OCI-LY3 (cell line): Measurements from ENCODE around the gene PCBP3.

Experiments
- H2AFZ ChIP-seq: fragments of 200-600, 300-600 bp; shearing (Covaris generic); 2 replicates; pipeline ENCODE4 v1.6.0; 2014; ENCODE audit warnings: antibody characterized with exemption, low read depth, low read length
- H3K27ac ChIP-seq: fragments of 200-600, 300-600 bp; sonication (generic); 2 replicates; pipeline ENCODE4 v1.5.1; 2014; ENCODE audit warnings: mild to moderate bottlenecking, low read length, moderate library complexity, mixed read lengths
- H3K27me3 ChIP-seq: fragments of 200-600, 300-600 bp; sonication (generic); 2 replicates; pipeline ENCODE4 v1.6.1; 2014; ENCODE audit warnings: low read depth, low read length, mixed read lengths
- H3K36me3 ChIP-seq: fragments of 200-600, 300-600 bp; sonication (generic); replicated peaks from 2 replicates; pipeline ENCODE3; 2014; ENCODE audit warnings: low read depth, low read length, mixed read lengths
- H3K4me1 ChIP-seq: fragments of 300-600, 200-600 bp; sonication (generic); 2 replicates; pipeline ENCODE4 v1.6.1; 2014; ENCODE audit warnings: low read length, mixed read lengths
- H3K4me2 ChIP-seq: fragments of 200-600, 300-600 bp; sonication (generic); 2 replicates; pipeline ENCODE4 v1.6.1; 2014; ENCODE audit warnings: low read length, mixed read lengths
- H3K4me3 ChIP-seq: fragments of 300-600, 200-600 bp; sonication (generic); 2 replicates; pipeline ENCODE4 v1.5.1; 2014; ENCODE audit warnings: antibody characterized with exemption, mild to moderate bottlenecking, low read length, moderate library complexity
- H3K79me2 ChIP-seq: fragments of 300-600, 200-600 bp; shearing (Covaris generic); 2 replicates; pipeline ENCODE4 v1.6.1; 2014; ENCODE audit warnings: mild to moderate bottlenecking, low read length, mixed read lengths
- H3K9ac ChIP-seq: fragments of 300-600, 200-600 bp; shearing (Covaris generic); 2 replicates; pipeline ENCODE4 v1.6.0; 2014; ENCODE audit warnings: mild to moderate bottlenecking, low read length, moderate library complexity
- H3K9me3 ChIP-seq: fragments of 200-600, 300-600 bp; shearing (Covaris generic); 2 replicates; pipeline ENCODE4 v1.6.1; 2014; ENCODE audit warnings: low read length, mixed read lengths; ENCODE audit not compliant: insufficient read depth
- H4K20me1 ChIP-seq: fragments of 200-600, 300-600 bp; sonication (generic); 2 replicates; pipeline ENCODE4 v1.6.1; 2016; ENCODE audit warnings: low read length, mixed read lengths; ENCODE audit not compliant: insufficient read depth
- EZH2phosphoT487 ChIP-seq: fragments of 200-600 bp; shearing (Covaris generic); IDR thresholded peaks from 2 replicates; pipeline ENCODE4 v1.6.1; 2018; ENCODE audit warnings: antibody characterized with exemption, mixed run types, low read depth
- TF ChIP-seq, protein P1 (sequence below): fragments of 200-600, 300-600 bp; sonication (generic); IDR thresholded peaks from 2 replicates; pipeline ENCODE4 v1.5.1; 2014; ENCODE audit warnings: antibody characterized with exemption, low read length, low read depth

The PCBP3 gene

DNA sequence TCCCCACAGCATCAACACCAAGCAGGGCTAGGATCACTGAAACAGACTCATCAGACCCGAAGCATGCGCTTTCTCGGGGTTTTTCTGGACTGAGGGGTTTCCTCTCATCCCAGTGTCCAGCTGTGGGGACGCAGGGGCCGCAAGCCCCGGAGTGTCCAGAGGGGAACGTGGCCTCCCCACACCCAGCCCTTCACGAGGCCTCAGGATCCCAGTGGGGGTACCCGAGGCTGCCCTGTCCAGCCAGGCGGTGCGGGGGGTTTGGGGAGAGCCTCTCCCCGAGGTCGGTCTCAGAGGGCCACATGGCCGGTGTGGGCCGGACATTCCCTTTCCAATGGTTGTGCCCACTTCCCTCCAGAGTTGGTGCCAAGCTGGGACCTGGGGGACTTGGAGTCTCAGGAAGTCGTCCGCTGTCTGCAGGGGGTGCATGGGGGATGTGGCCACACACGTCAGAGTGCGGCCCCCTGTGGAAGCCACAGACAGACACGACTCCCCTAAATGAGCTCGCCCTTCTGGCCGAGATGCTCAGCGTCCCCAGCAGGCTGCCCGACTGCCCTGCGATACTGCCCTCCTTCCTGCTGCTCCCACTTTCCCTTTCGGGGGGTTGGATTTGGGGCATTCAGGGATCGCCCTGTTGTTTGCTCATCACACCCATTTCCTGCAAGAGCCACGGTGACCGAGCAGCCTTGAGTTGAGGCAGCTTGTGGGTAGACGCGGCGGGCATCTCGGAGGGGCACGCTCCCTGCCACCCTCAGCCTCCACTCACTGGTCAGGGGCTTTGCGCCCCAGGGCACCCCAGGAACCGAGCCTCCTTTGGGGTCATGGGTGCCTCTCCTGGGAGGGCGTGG is 342.2 kb downstream of the PCBP3 start:
- Histone ChIP-seq H3K4me1 (no peaks in the 10 kb centered on the region), H3K36me3 (no peaks in the 10 kb centered on the region), H3K9me3 (no peaks in the 10 kb centered on the region), H2AFZ (no peak overlapping the region), H3K4me2 (no peak overlapping the region), H3K27me3 (no peaks in the 10 kb centered on the region), H3K9ac (no peak overlapping the region), H3K79me2 (no peaks in the 10 kb centered on the region), H4K20me1 (no peaks in the 10 kb centered on the region), H3K27ac (no peak overlapping the region), H3K4me3 (no peak overlapping the region)
- TF ChIP-seq EZH2phosphoT487: no peak
- TF ChIP-seq, protein P1, sequence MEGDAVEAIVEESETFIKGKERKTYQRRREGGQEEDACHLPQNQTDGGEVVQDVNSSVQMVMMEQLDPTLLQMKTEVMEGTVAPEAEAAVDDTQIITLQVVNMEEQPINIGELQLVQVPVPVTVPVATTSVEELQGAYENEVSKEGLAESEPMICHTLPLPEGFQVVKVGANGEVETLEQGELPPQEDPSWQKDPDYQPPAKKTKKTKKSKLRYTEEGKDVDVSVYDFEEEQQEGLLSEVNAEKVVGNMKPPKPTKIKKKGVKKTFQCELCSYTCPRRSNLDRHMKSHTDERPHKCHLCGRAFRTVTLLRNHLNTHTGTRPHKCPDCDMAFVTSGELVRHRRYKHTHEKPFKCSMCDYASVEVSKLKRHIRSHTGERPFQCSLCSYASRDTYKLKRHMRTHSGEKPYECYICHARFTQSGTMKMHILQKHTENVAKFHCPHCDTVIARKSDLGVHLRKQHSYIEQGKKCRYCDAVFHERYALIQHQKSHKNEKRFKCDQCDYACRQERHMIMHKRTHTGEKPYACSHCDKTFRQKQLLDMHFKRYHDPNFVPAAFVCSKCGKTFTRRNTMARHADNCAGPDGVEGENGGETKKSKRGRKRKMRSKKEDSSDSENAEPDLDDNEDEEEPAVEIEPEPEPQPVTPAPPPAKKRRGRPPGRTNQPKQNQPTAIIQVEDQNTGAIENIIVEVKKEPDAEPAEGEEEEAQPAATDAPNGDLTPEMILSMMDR: no peak

DNA sequence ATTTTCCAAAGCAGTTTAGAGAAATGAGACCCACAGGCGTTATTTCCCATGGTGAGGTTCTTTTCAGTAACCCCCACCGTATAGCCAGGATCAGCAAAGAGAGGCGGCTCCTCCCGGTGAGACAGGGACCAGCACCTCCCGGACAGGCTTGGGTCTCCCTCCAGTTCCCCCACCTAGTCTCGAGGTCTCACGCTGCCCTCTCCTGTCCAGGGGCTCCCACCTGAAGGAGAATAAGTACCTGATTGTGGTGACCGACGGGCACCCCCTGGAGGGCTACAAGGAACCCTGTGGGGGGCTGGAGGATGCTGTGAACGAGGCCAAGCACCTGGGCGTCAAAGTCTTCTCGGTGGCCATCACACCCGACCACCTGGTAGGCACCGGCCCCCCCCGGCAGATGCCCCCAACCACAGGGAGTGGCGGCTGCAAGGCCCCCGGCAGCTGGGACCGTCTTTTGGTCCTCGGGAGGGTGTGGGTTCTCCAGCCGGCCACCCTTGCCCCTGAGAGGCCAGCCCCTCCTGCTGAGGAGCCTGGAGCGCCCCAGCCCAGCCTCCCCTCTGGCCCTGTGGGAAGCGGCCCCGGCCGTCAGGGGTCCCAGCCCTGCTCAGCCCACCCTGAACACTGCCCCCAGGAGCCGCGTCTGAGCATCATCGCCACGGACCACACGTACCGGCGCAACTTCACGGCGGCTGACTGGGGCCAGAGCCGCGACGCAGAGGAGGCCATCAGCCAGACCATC is 343.0 kb downstream of the PCBP3 start:
- Histone ChIP-seq H4K20me1 (no peaks in the 10 kb centered on the region), H3K9ac (no peak overlapping the region), H3K36me3 (no peaks in the 10 kb centered on the region), H3K4me2 (no peak overlapping the region), H3K9me3 (no peaks in the 10 kb centered on the region), H3K4me3 (no peak overlapping the region), H3K27ac (no peak overlapping the region), H3K79me2 (no peaks in the 10 kb centered on the region), H2AFZ (no peak overlapping the region), H3K4me1 (no peaks in the 10 kb centered on the region), H3K27me3 (no peaks in the 10 kb centered on the region)
- no peak for TF ChIP-seq EZH2phosphoT487
- TF ChIP-seq, protein P1: no peak

DNA sequence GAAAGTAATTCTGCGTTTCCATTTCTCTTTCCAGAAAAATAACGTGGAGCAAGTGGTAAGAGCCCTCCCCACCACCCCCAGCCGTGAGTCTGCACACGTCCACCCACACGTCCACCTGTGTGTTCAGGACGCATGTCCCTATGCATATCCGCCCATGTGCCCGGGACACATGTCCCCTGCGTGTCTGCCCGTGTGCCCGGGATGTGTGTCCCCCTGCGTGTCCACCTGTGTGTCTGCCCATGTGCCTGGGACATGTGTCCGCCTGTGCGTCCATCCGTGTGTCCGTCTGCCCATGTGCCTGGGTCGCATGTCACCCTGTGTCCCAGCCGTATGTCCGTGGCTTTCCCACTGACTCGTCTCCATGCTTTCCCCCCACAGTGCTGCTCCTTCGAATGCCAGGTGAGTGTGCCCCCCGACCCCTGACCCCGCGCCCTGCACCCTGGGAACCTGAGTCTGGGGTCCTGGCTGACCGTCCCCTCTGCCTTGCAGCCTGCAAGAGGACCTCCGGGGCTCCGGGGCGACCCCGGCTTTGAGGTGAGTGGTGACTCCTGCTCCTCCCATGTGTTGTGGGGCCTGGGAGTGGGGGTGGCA is 343.7 kb downstream of the PCBP3 start:
- Histone ChIP-seq H3K4me3 (no peak overlapping the region), H3K27ac (no peak overlapping the region), H4K20me1 (no peaks in the 10 kb centered on the region), H3K4me2 (no peak overlapping the region), H3K9me3 (no peaks in the 10 kb centered on the region), H3K9ac (no peak overlapping the region), H3K27me3 (no peaks in the 10 kb centered on the region), H3K36me3 (no peaks in the 10 kb centered on the region), H2AFZ (no peak overlapping the region), H3K4me1 (no peaks in the 10 kb centered on the region), H3K79me2 (no peaks in the 10 kb centered on the region)
- TF ChIP-seq, protein P1: no peak
- TF ChIP-seq EZH2phosphoT487: no peak
